MM.1S (cell line): ENCODE data around the gene THSD7B.

Source experiments
- CTCF ChIP-seq: fragments of 300-600 bp; sonication (generic); IDR thresholded peaks from 2 replicates; pipeline ENCODE4 v1.5.1; 2016; ENCODE audit warnings: antibody characterized with exemption, low read length, mixed read lengths
- EZH2 ChIP-seq: fragments of 300-600 bp; sonication (generic); optimal IDR thresholded peaks from 2 replicates; pipeline ENCODE3; 2017; ENCODE audit warnings: low read depth, mild to moderate bottlenecking, antibody characterized with exemption, low read length, mixed read lengths
- EZH2phosphoT487 ChIP-seq: fragments of 300-600 bp; sonication (generic); IDR thresholded peaks from 2 replicates; pipeline ENCODE4 v1.6.1; 2018; ENCODE audit warnings: antibody characterized with exemption, low read length

GRCh38 chr2:137182071-137182470 lies 416.7 kb downstream of the THSD7B start:
- TF ChIP-seq EZH2 (no peak), CTCF (no peak), EZH2phosphoT487 (no peak)
